ENCODE measurements around the gene CNTN5. TPM values are rescaled to one million over a fixed set of nuclear protein-coding genes. Genes with fewer than 3 reads are reported as not detected.

CNTN5 gene
- total and polyA plus RNA-seq, 2 experiments from 2014 or later, result not detected

DNA sequence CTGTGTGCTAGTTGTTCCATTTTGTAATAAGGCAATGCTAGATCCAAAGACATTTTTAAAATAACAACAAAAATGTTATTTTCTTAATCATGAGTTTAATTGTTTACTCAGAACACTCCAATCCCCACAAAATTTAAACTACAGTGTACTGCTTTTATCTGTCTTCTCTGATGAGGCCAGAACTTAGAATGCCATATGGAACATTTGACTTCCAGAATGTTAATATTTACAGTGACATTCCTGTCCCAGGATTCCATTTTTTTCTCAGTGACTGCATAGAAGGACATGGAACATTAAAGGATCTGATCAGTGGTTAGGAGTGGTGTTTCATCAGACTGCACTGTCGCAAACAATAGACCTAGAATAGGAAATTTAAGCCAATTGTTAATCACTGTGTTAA lies 1171.4 kb downstream of the CNTN5 start:
- Histone ChIP-seq H3K36me3 (ENCODE audit: low read depth) (no peaks in the 10 kb centered on the region), H3K4me3 (no peak overlapping the region), H3K9me3 (ENCODE audit: low read depth) (no peaks in the 10 kb centered on the region), H3K27ac (no peak overlapping the region), H4K20me1 (ENCODE audit: insufficient read depth) (no peaks in the 10 kb centered on the region), H3K4me1 (ENCODE audit: insufficient read depth) (no peaks in the 10 kb centered on the region), H3K9me2 (ENCODE audit: insufficient read depth) (no peaks in the 10 kb centered on the region), H3K79me2 (ENCODE audit: insufficient read depth) (no peaks in the 10 kb centered on the region), H3K9ac (no peak overlapping the region), H2AFZ (no peak overlapping the region), H3K4me2 (ENCODE audit: unreplicated experiment) (no peak overlapping the region), H3F3A (ENCODE audit: insufficient read depth) (no peaks in the 10 kb centered on the region), H3K27me3 (replicated peaks; ENCODE audit: insufficient read depth) (no peaks in the 10 kb centered on the region)
- DNase-seq, result no peak
- WGBS, 2 experiments (ENCODE audit: low coverage in 1 of 2, low lambda C conversion rate in 2 of 2, missing lambda C conversion rate in 2 of 2), result 0% methylated on average over 1 of the region's 1 CpG
- in situ Hi-C loops (cut with MboI), result no loop called here
- no peak for TF ChIP-seq EZH2 (IDR thresholded peaks at IDR 0.05; ENCODE audit: insufficient read depth, poor library complexity, severe bottlenecking)
- TF ChIP-seq EZH2phosphoT487 (IDR thresholded peaks at IDR 0.05; ENCODE audit: insufficient read depth, low read depth), result no peak

DNA sequence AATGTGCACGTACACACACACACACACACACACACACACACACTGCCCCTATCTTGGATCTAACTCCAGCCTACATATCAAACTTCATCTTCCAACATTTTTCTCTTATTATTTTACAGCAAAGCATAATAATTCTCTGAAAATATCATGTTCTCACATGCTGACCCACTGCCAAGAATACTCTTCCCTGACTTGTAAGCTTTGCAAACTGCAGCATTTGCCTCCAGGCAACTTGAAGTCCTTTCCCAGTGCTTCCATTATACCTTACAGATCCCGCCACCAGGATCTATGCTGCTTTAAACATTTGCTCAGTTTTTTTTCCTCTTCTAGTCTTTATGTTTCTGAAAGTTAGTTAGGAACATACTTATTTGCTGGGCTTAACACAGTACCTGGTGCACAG lies 1183.0 kb downstream of the CNTN5 start:
- Histone ChIP-seq H3K36me3 (ENCODE audit: low read depth) (no peaks in the 10 kb centered on the region), H2AFZ (no peak overlapping the region), H3K9ac (no peak overlapping the region), H3K27me3 (replicated peaks; ENCODE audit: insufficient read depth) (no peaks in the 10 kb centered on the region), H3K79me2 (ENCODE audit: insufficient read depth) (no peaks in the 10 kb centered on the region), H3K4me3 (no peak overlapping the region), H3K9me3 (ENCODE audit: low read depth) (no peaks in the 10 kb centered on the region), H3K4me2 (ENCODE audit: unreplicated experiment) (no peak overlapping the region), H3F3A (ENCODE audit: insufficient read depth) (no peaks in the 10 kb centered on the region), H3K4me1 (ENCODE audit: insufficient read depth) (no peaks in the 10 kb centered on the region), H4K20me1 (ENCODE audit: insufficient read depth) (no peaks in the 10 kb centered on the region), H3K9me2 (ENCODE audit: insufficient read depth) (no peaks in the 10 kb centered on the region), H3K27ac (no peak overlapping the region)
- 18 to 22% methylated on average over 2 of the region's 2 CpGs for WGBS, 2 experiments (ENCODE audit: low coverage in 1 of 2, low lambda C conversion rate in 2 of 2, missing lambda C conversion rate in 2 of 2)
- DNase-seq, result no peak
- in situ Hi-C loops (cut with MboI), result no loop called here
- no peak for TF ChIP-seq EZH2 (IDR thresholded peaks at IDR 0.05; ENCODE audit: insufficient read depth, poor library complexity, severe bottlenecking)
- TF ChIP-seq EZH2phosphoT487 (IDR thresholded peaks at IDR 0.05; ENCODE audit: insufficient read depth, low read depth), result no peak

DNA sequence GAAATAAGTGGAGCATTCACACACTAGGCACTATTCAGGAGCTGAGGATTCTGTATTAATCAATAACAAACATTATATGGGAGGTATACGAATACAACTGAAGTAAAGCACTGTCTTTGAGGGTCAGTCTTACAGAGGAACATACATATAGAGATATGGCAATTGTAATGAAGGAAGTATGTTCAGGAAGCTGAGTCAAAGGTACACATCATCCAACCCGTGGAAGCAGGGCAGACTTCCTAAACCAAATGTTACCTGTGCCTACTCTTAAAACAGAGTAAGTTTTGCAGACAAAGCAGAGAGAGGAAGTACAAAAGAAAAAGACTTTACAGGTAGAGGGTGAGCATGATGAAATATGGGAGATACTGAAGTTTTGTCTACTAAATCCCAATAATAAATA lies 1185.2 kb downstream of the CNTN5 start:
- DNase-seq, result no peak
- Histone ChIP-seq H3K79me2 (ENCODE audit: insufficient read depth) (no peaks in the 10 kb centered on the region), H4K20me1 (ENCODE audit: insufficient read depth) (no peaks in the 10 kb centered on the region), H3K9me3 (ENCODE audit: low read depth) (no peaks in the 10 kb centered on the region), H3K27ac (no peak overlapping the region), H3K36me3 (ENCODE audit: low read depth) (no peaks in the 10 kb centered on the region), H3K9ac (no peak overlapping the region), H3K27me3 (replicated peaks; ENCODE audit: insufficient read depth) (no peaks in the 10 kb centered on the region), H3K4me3 (no peak overlapping the region), H3K4me1 (ENCODE audit: insufficient read depth) (no peaks in the 10 kb centered on the region), H3K4me2 (ENCODE audit: unreplicated experiment) (no peak overlapping the region), H3F3A (ENCODE audit: insufficient read depth) (no peaks in the 10 kb centered on the region), H2AFZ (no peak overlapping the region), H3K9me2 (ENCODE audit: insufficient read depth) (no peaks in the 10 kb centered on the region)
- 18 to 20% methylated on average over 2 of the region's 2 CpGs for WGBS, 2 experiments (ENCODE audit: low coverage in 1 of 2, low lambda C conversion rate in 2 of 2, missing lambda C conversion rate in 2 of 2)
- TF ChIP-seq EZH2phosphoT487 (IDR thresholded peaks at IDR 0.05; ENCODE audit: insufficient read depth, low read depth) (no peak), EZH2 (IDR thresholded peaks at IDR 0.05; ENCODE audit: insufficient read depth, poor library complexity, severe bottlenecking) (no peak)
- in situ Hi-C loops (cut with MboI), result no loop called here

DNA sequence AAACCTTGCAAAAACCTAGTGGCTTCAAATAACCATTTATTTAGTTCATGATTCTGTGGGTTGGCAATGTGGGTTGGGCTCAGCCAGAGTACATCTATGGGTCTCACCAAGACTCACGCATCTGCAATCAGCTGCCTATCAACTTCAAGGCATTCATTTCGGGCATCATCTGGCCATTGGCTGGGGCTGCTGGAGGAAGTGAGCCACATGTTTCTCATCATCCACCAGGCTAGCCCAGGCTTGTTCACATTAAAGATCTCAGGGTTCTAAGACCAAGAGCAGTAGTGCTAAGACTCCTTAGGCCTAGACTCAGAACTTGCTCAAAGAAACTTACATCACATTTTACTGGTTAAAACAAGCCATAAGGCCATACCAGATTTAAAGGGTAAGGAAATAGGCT lies 1187.5 kb downstream of the CNTN5 start:
- no peaks in the 10 kb centered on the region for H3K79me2 ChIP-seq (ENCODE audit: insufficient read depth)
- H3K9ac ChIP-seq, result no peak overlapping the region
- H3F3A ChIP-seq (ENCODE audit: insufficient read depth), result no peaks in the 10 kb centered on the region
- DNase-seq, result no peak
- no peak overlapping the region for H3K4me2 ChIP-seq (ENCODE audit: unreplicated experiment)
- H4K20me1 ChIP-seq (ENCODE audit: insufficient read depth), result no peaks in the 10 kb centered on the region
- in situ Hi-C loops (cut with MboI), result no loop called here
- no peak for TF ChIP-seq EZH2 (IDR thresholded peaks at IDR 0.05; ENCODE audit: insufficient read depth, poor library complexity, severe bottlenecking)
- no peak for TF ChIP-seq EZH2phosphoT487 (IDR thresholded peaks at IDR 0.05; ENCODE audit: insufficient read depth, low read depth)
- no peak overlapping the region for H3K4me3 ChIP-seq
- no peaks in the 10 kb centered on the region for H3K4me1 ChIP-seq (ENCODE audit: insufficient read depth)
- H3K36me3 ChIP-seq (ENCODE audit: low read depth), result no peaks in the 10 kb centered on the region
- 0% methylated on average over 2 of the region's 2 CpGs for WGBS, 2 experiments (ENCODE audit: low coverage in 1 of 2, low lambda C conversion rate in 2 of 2, missing lambda C conversion rate in 2 of 2)
- H2AFZ ChIP-seq, result no peak overlapping the region
- H3K27me3 ChIP-seq (replicated peaks; ENCODE audit: insufficient read depth), result no peaks in the 10 kb centered on the region
- no peak overlapping the region for H3K27ac ChIP-seq
- no peaks in the 10 kb centered on the region for H3K9me2 ChIP-seq (ENCODE audit: insufficient read depth)
- no peaks in the 10 kb centered on the region for H3K9me3 ChIP-seq (ENCODE audit: low read depth)

DNA sequence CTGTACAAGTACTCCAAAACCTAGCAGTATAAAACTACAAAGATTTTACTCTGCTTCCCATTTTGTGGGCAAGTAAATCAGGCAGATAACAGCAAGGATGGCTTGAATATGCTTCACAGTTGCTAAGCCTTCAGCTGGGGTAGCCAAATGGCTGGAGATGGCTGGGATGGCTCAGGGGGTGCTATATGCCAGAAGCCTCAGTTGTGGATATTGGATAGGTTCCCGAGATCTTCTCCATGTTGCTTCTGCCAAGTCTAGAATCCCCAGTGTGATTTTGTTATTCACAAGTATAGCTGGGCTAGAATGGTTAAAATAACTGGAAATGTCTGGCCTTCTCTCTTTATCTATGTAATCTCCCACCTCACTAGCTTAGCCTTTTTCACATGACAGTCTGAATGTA lies 1194.0 kb downstream of the CNTN5 start:
- H3K27ac ChIP-seq, result no peak overlapping the region
- 0 to 18% methylated on average over 1 of the region's 1 CpG for WGBS, 2 experiments (ENCODE audit: low coverage in 1 of 2, low lambda C conversion rate in 2 of 2, missing lambda C conversion rate in 2 of 2)
- H3K79me2 ChIP-seq (ENCODE audit: insufficient read depth), result no peaks in the 10 kb centered on the region
- in situ Hi-C loops (cut with MboI), result no loop called here
- no peak for TF ChIP-seq EZH2 (IDR thresholded peaks at IDR 0.05; ENCODE audit: insufficient read depth, poor library complexity, severe bottlenecking)
- no peak for TF ChIP-seq EZH2phosphoT487 (IDR thresholded peaks at IDR 0.05; ENCODE audit: insufficient read depth, low read depth)
- H3K36me3 ChIP-seq (ENCODE audit: low read depth), result no peaks in the 10 kb centered on the region
- no peaks in the 10 kb centered on the region for H3K4me1 ChIP-seq (ENCODE audit: insufficient read depth)
- no peak for DNase-seq
- no peak overlapping the region for H3K4me3 ChIP-seq
- H3F3A ChIP-seq (ENCODE audit: insufficient read depth), result no peaks in the 10 kb centered on the region
- no peak overlapping the region for H2AFZ ChIP-seq
- H3K4me2 ChIP-seq (ENCODE audit: unreplicated experiment), result no peak overlapping the region
- H3K9me2 ChIP-seq (ENCODE audit: insufficient read depth), result no peaks in the 10 kb centered on the region
- no peaks in the 10 kb centered on the region for H3K27me3 ChIP-seq (replicated peaks; ENCODE audit: insufficient read depth)
- peaks cover 2% of the 10 kb centered on the region for H3K9me3 ChIP-seq (ENCODE audit: low read depth)
- no peak overlapping the region for H3K9ac ChIP-seq
- H4K20me1 ChIP-seq (ENCODE audit: insufficient read depth), result no peaks in the 10 kb centered on the region

All from GM23248 (cell line).